OCI-LY1 (cell line): Measurements from ENCODE around the gene SORD.
"Not testable (repeated sequence)": the region's sequence is repeated elsewhere in the genome, so short reads cannot be mapped to it uniquely, and the experiment has no call there.

Experiments used
- H2AFZ ChIP-seq: fragments of 200-600 bp; sonication (generic), shearing (Covaris generic); 2 replicates; pipeline ENCODE4 v1.6.0; 2014; ENCODE audit warnings: antibody characterized with exemption, mild to moderate bottlenecking, low read length
- H3F3A ChIP-seq: fragments of 200-600 bp; sonication (generic), shearing (Covaris generic); 2 replicates; pipeline ENCODE4 v1.6.0; 2014; ENCODE audit warnings: mild to moderate bottlenecking, antibody characterized with exemption, low read length, moderate library complexity; ENCODE audit not compliant: insufficient read depth
- H3K27ac ChIP-seq: fragments of 200-600 bp; sonication (generic); 2 replicates; pipeline ENCODE4 v1.5.1; 2014; ENCODE audit warnings: low read length, mixed run types, mild to moderate bottlenecking, low read depth; ENCODE audit not compliant: poor library complexity, severe bottlenecking
- H3K27me3 ChIP-seq: fragments of 200-600 bp; sonication (generic); 2 replicates; pipeline ENCODE4 v1.6.0; 2014; ENCODE audit warnings: antibody characterized with exemption, mild to moderate bottlenecking, low read length, moderate library complexity; ENCODE audit not compliant: insufficient read depth
- H3K36me3 ChIP-seq: fragments of 200-600 bp; sonication (generic); 2 replicates; pipeline ENCODE4 v1.6.1; 2014; ENCODE audit warnings: mild to moderate bottlenecking, antibody characterized with exemption, low read length, moderate library complexity, mixed read lengths; ENCODE audit not compliant: insufficient read depth
- H3K4me1 ChIP-seq: fragments of 200-600 bp; sonication (generic); 2 replicates; pipeline ENCODE4 v1.5.1; 2014; ENCODE audit warnings: mild to moderate bottlenecking, low read length, moderate library complexity; ENCODE audit not compliant: insufficient read depth, severe bottlenecking
- H3K4me2 ChIP-seq: fragments of 200-600 bp; sonication (generic), shearing (Covaris generic); 2 replicates; pipeline ENCODE4 v1.6.1; 2014; ENCODE audit warnings: low read length
- H3K4me3 ChIP-seq: fragments of 200-600 bp; sonication (generic); 2 replicates; pipeline ENCODE4 v1.5.1; 2014; ENCODE audit warnings: low read length, low read depth, mild to moderate bottlenecking, mixed read lengths; ENCODE audit not compliant: poor library complexity, severe bottlenecking
- H3K79me2 ChIP-seq: fragments of 200-600 bp; shearing (Covaris generic); 2 replicates; pipeline ENCODE4 v1.6.1; 2016; ENCODE audit warnings: mixed run types, low read length, mixed read lengths; ENCODE audit not compliant: insufficient read depth
- H3K9ac ChIP-seq: fragments of 200-600 bp; sonication (generic), shearing (Covaris generic); 2 replicates; pipeline ENCODE4 v1.6.1; 2014; ENCODE audit warnings: mild to moderate bottlenecking, low read length, mixed read lengths
- H3K9me2 ChIP-seq: fragments of 200-600 bp; sonication (generic), shearing (Covaris generic); 2 replicates; pipeline ENCODE4 v1.6.1; 2014; ENCODE audit warnings: low read depth, mild to moderate bottlenecking, low read length, mixed read lengths
- H3K9me3 ChIP-seq: fragments of 200-600 bp; shearing (Covaris generic); 2 replicates; pipeline ENCODE4 v1.6.1; 2014; ENCODE audit warnings: low read length, mixed read lengths
- H4K20me1 ChIP-seq: fragments of 200-600 bp; sonication (generic), shearing (Covaris generic); 2 replicates; pipeline ENCODE4 v1.6.0; 2016; ENCODE audit warnings: mild to moderate bottlenecking, low read length; ENCODE audit not compliant: insufficient read depth
- EZH2 ChIP-seq: fragments of 200-600 bp; sonication (generic), shearing (Covaris generic); IDR thresholded peaks from 2 replicates; pipeline ENCODE4 v1.8.0; 2017; ENCODE audit warnings: borderline replicate concordance, mixed run types, mild to moderate bottlenecking, antibody characterized with exemption, low read length, moderate library complexity, mixed read lengths
- TF ChIP-seq, protein P1 (sequence below): fragments of 200-600 bp; sonication (generic), shearing (Covaris generic); IDR thresholded peaks from 2 replicates; pipeline ENCODE4 v1.5.1; 2017; ENCODE audit warnings: mild to moderate bottlenecking, antibody characterized with exemption, low read length, moderate library complexity, mixed read lengths

Gene SORD

DNA sequence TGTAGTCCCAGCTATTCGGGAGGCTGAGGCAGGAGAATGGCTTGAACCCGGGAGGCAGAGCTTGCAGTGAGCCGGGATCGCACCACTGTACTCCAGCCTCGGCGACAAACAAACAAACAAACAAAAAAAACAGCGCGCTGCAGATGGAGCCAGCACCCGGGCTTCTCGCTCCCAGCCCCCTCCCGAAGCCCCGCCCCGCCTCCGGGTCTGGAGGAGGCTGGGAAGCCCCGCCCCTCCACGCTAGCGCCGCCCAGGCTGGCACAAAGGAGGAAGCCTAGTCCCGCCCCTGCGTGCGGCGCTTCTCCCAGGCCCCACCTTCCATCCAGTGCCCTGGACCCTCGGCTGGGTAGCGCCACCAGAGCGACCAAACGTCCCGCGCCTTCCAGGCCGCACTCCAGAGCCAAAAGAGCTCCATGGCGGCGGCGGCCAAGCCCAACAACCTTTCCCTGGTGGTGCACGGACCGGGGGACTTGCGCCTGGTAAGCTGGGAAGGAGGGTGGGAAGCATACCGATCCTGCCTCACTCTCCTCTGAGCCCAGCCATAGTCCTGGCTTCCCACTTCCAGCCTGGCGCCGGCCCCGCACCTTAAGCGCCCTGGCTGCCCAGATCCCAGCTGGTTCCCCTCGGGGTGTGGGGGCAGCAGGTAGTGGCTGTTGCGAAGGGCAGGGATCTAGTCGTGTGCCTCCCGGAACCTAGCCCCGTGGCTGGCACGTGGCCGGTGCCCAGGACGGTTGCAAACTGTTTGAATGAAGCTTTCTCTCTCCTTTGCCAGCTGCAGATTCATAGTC is at the start of gene SORD:
SORD (plus strand) TSS at position 325 of the 788 bp plus-strand sequence; CDS start at position 414, 89 bp downstream.
- peaks cover 15% of the 10 kb centered on the region for H3K36me3 ChIP-seq
- H2AFZ ChIP-seq, result no peak within 1 kb of the TSS

GRCh38 chr15:44976183-44976582 is 46.8 kb upstream of the SORD start:
- H3K4me1 ChIP-seq, H3F3A ChIP-seq, H3K27me3 ChIP-seq, H3K36me3 ChIP-seq, H3K4me2 ChIP-seq, H2AFZ ChIP-seq, H3K4me3 ChIP-seq, H3K27ac ChIP-seq, H3K79me2 ChIP-seq, H4K20me1 ChIP-seq, H3K9ac ChIP-seq, H3K9me2 ChIP-seq, H3K9me3 ChIP-seq: not testable (repeated sequence)

More for the DNA sequence above, at the start of gene SORD:
- H3K9me2 ChIP-seq, result no peaks in the 10 kb centered on the region
- peak within 1 kb of the TSS; percentile 48 for H3K27ac ChIP-seq
- H3K4me3 ChIP-seq, result peak within 1 kb of the TSS; percentile 96
- TF ChIP-seq, protein P1, sequence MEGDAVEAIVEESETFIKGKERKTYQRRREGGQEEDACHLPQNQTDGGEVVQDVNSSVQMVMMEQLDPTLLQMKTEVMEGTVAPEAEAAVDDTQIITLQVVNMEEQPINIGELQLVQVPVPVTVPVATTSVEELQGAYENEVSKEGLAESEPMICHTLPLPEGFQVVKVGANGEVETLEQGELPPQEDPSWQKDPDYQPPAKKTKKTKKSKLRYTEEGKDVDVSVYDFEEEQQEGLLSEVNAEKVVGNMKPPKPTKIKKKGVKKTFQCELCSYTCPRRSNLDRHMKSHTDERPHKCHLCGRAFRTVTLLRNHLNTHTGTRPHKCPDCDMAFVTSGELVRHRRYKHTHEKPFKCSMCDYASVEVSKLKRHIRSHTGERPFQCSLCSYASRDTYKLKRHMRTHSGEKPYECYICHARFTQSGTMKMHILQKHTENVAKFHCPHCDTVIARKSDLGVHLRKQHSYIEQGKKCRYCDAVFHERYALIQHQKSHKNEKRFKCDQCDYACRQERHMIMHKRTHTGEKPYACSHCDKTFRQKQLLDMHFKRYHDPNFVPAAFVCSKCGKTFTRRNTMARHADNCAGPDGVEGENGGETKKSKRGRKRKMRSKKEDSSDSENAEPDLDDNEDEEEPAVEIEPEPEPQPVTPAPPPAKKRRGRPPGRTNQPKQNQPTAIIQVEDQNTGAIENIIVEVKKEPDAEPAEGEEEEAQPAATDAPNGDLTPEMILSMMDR, result no peak
- TF ChIP-seq EZH2, result no peak
- peak within 1 kb of the TSS; percentile 96 for H3K9ac ChIP-seq
- H3K4me2 ChIP-seq, result peak within 1 kb of the TSS; percentile 94
- H3K79me2 ChIP-seq, result no peaks in the 10 kb centered on the region
- no peaks in the 10 kb centered on the region for H3K27me3 ChIP-seq
- H3K9me3 ChIP-seq, result no peaks in the 10 kb centered on the region
- peaks cover 49% of the 10 kb centered on the region for H3K4me1 ChIP-seq
- no peaks in the 10 kb centered on the region for H4K20me1 ChIP-seq
- H3F3A ChIP-seq, result no peaks in the 10 kb centered on the region

GRCh38 chr15:44977781-44978180 is 45.2 kb upstream of the SORD start:
- H3K9me2 ChIP-seq, H3K9ac ChIP-seq, H3K4me2 ChIP-seq, H4K20me1 ChIP-seq, H3K4me3 ChIP-seq, H3K79me2 ChIP-seq, H3F3A ChIP-seq, H3K4me1 ChIP-seq, H3K27me3 ChIP-seq, H3K9me3 ChIP-seq, H3K36me3 ChIP-seq, H2AFZ ChIP-seq, H3K27ac ChIP-seq: not testable (repeated sequence)

DNA sequence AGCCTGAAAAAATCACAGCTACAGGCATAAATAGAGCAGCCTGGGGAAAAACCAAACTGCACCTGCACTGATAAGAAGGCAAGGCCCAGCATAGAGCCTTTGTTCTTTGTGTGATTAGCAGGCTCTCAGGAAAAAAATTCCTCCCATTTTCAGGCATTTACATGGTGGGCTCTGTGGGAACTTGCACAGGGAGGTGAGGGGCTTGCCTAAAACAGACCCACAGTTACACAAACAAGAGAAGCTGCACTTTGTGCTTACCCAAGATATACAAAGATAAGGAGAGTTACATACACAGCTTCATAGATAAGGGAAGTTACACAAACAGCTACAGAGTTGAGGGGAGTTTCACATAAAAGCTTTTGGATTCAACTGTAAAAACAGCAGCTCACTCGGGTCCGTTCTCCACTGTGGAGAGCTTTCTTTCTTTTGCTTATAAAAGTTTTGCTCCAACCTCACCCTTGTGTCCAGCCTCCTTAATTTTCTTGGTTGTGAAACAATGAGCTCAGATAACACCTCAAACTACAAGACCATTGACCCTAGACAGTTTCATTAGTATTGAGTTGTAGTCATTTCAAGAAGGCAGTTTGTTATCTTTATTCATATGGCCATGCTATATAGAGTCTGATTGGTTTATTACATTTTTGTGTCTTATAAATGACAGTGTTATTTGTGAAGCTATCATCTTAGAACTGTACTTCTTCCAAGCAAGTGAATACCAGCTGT is 43.2 kb upstream of the SORD start:
- H3K4me1 ChIP-seq, H2AFZ ChIP-seq, H3K4me2 ChIP-seq, H3K79me2 ChIP-seq, H4K20me1 ChIP-seq, H3K36me3 ChIP-seq, H3K9ac ChIP-seq, H3K27ac ChIP-seq, H3K4me3 ChIP-seq, H3F3A ChIP-seq, H3K9me3 ChIP-seq, H3K27me3 ChIP-seq, H3K9me2 ChIP-seq: not testable (repeated sequence)

DNA sequence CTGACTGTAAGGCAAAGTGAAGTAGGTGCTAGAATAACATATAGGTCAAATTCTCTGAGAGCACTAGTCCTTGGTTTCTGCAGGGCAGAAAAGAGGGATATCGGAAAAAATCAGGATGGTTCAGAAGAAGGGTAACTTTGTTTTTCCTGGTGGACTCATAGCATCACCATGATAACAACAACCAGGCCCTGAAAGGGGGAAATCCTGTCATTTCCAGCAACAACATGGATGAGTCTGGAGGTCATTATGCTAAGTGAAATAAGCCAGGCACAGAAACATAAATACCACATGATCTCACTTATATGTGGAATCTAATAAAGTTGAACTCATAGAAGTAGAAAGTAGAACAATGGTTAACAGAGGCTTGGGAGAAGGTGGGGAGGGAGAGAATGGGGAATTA is 38.9 kb upstream of the SORD start:
- not testable (repeated sequence) for H3K9ac ChIP-seq, H4K20me1 ChIP-seq, H3F3A ChIP-seq, H3K9me2 ChIP-seq, H2AFZ ChIP-seq, H3K36me3 ChIP-seq, H3K27me3 ChIP-seq, H3K4me1 ChIP-seq, H3K4me2 ChIP-seq, H3K79me2 ChIP-seq, H3K4me3 ChIP-seq, H3K27ac ChIP-seq, H3K9me3 ChIP-seq

DNA sequence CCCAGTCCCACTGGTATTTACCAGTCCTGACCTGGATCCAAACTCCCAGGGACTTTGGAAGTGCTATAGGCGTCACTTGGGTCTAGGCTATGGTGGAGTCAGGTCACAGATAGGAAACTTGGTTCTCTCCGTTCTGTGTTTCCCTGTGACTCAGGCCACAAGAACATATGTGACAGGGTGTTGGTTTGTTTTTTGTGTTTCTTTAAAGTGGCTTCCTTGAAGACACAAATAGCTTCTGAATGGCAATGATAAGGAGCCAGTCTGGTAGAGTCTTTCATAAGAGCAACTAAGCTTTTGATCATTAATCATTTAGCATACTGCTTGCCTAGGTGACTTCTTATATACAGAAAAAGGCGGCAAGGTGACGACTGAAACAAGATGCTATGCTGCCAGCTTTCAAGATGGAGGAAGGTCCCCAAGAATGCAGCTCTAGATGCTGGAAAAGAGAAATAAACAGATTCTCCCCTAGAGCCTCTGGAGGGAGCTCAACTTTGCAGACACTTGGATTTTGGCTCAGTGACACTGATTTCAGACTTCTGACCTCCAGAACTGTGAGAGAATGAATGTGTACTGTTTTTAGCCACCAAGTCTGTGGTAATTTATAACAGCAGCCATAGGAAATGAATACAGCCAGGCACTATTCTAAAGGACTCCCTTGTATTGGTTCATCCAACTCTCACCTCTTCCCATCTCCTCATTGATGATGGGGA is 36.5 kb upstream of the SORD start:
- not testable (repeated sequence) for H3F3A ChIP-seq, H3K36me3 ChIP-seq, H3K4me2 ChIP-seq, H3K27ac ChIP-seq, H3K9me2 ChIP-seq, H2AFZ ChIP-seq, H3K4me3 ChIP-seq, H3K79me2 ChIP-seq, H4K20me1 ChIP-seq, H3K27me3 ChIP-seq, H3K9ac ChIP-seq, H3K9me3 ChIP-seq, H3K4me1 ChIP-seq
